GM12878 (cell line): Measurements from ENCODE around the gene TRIOBP. TPM values are rescaled to one million over a fixed set of nuclear protein-coding genes. Genes with fewer than 3 reads are reported as not detected.

Experiments used
- ATAC-seq: fragments of 200-7000 bp; cut with Tn5 transposase; 3 replicates; pipeline ENCODE4 v1.9.1; 2020; ENCODE audit warnings: mild to moderate bottlenecking, moderate library complexity
- BruUV-seq: library from RNA; stranded (reverse); fragments of 400-500 nt; replicated peaks from 2 replicates; lab custom pipeline; 2021; lab: Mats Ljungman, UMichigan
- CTCF ChIA-PET: fragments of 300-600 bp; sonication (Branson Sonifier 250); formaldehyde crosslinking; extraction: SDS; loops from one replicate; lab custom pipeline; 2021; ENCODE audit warnings: inconsistent platforms; lab: Yijun Ruan, JAX
- POLR2A ChIA-PET: fragments of 350-600 bp; formaldehyde crosslinking; extraction: SDS; loops from one replicate; lab custom pipeline; 2021; ENCODE audit warnings: inconsistent platforms; lab: Charles Lee
- RAD21 ChIA-PET: fragments of 300-600 bp; sonication (Branson Sonifier 250); formaldehyde crosslinking; loops from one replicate; lab custom pipeline; 2023; ENCODE audit warnings: antibody characterized with exemption; ENCODE audit not compliant: unreplicated experiment; lab: Charles Lee
- SMC1A ChIA-PET: fragments of 300-600 bp; sonication (Branson Sonifier 250); formaldehyde crosslinking; loops from one replicate; lab custom pipeline; 2023; ENCODE audit not compliant: unreplicated experiment, uncharacterized antibody; lab: Charles Lee
- DNase-seq: peaks from one replicate; pipeline ENCODE4 v3.0.0-alpha.2; 2011; ENCODE audit warnings: low read depth, low spot score
- FAIRE-seq: peaks from 3 replicates; lab custom pipeline; 2011; peaks lifted over from hg19 to GRCh38; lab: Jason Lieb, UNC
- H2AFZ ChIP-seq: 2 replicates; pipeline ENCODE4 v1.6.0; 2011; ENCODE audit warnings: low read depth, low read length, control low read depth; ENCODE audit not compliant: control insufficient read depth
- H3K27ac ChIP-seq: 2 replicates; pipeline ENCODE4 v1.5.1; 2011; ENCODE audit warnings: control low read depth; ENCODE audit not compliant: control insufficient read depth, insufficient read depth
- H3K27me3 ChIP-seq, 2 experiments: replicated peaks in 1 of 2; 2 replicates each; pipeline versions ENCODE4 v1.6.0 to v1.6.1; 2011; ENCODE audit warnings: low read length in 1 of 2; ENCODE audit not compliant: control insufficient read depth in 2 of 2, insufficient read depth in 2 of 2
- H3K36me3 ChIP-seq, 2 experiments: 2 replicates each; pipeline ENCODE4 v1.5.1; 2011; ENCODE audit warnings: low read length in 1 of 2; ENCODE audit not compliant: control insufficient read depth in 2 of 2, insufficient read depth in 2 of 2
- H3K4me1 ChIP-seq: 2 replicates; pipeline ENCODE4 v1.6.1; 2011; ENCODE audit warnings: mild to moderate bottlenecking, low read length, moderate library complexity, mixed read lengths; ENCODE audit not compliant: control insufficient read depth, insufficient read depth
- H3K4me2 ChIP-seq: 2 replicates; pipeline ENCODE4 v1.6.0; 2011; ENCODE audit warnings: control low read depth; ENCODE audit not compliant: control insufficient read depth, insufficient read depth
- H3K4me3 ChIP-seq: fragments of 200-600 bp; sonication (generic); 2 replicates; pipeline ENCODE4 v1.5.1; 2016
- H3K79me2 ChIP-seq: 2 replicates; pipeline ENCODE4 v1.6.0; 2011; ENCODE audit warnings: low read length; ENCODE audit not compliant: control insufficient read depth, insufficient read depth
- H3K9ac ChIP-seq: 2 replicates; pipeline ENCODE4 v1.8.0; 2011; ENCODE audit warnings: low read length, control low read depth, mixed read lengths; ENCODE audit not compliant: control insufficient read depth, insufficient read depth
- H3K9me3 ChIP-seq: replicated peaks from 3 replicates; pipeline ENCODE4 v1.5.1; 2011; ENCODE audit warnings: mild to moderate bottlenecking, low read length; ENCODE audit not compliant: control insufficient read depth, insufficient read depth
- H4K20me1 ChIP-seq: 2 replicates; pipeline ENCODE4 v1.6.0; 2011; ENCODE audit not compliant: control insufficient read depth, insufficient read depth
- KAT2A ChIP-seq: conservative IDR thresholded peaks from 2 replicates; pipeline ENCODE4 v1.6.1; 2011; ENCODE audit warnings: low read depth, low read length; ENCODE audit not compliant: control insufficient read depth
- NKRF ChIP-seq: fragments of 450-650 bp; conservative IDR thresholded peaks from 2 replicates; pipeline ENCODE4 v1.6.1; 2017; ENCODE audit warnings: mild to moderate bottlenecking, moderate library complexity
- YY1 ChIP-seq: IDR thresholded peaks from 2 replicates; pipeline ENCODE4 v1.6.1; 2011; ENCODE audit warnings: low read depth, mild to moderate bottlenecking, low read length
- WGBS: methylation state at CpG from one replicate; pipeline ENCODE4 v1.1.6; 2016; ENCODE audit warnings: low lambda C conversion rate; ENCODE audit not compliant: insufficient replicate concordance, insufficient coverage; ENCODE audit errors: missing lambda C conversion rate; 5-methylcytosine and 5-hydroxymethylcytosine counted together
- in situ Hi-C: fragments of 300-500 bp; cut with MboI; formaldehyde crosslinking; loops from 9 replicates; pipeline ENCODE4 v1.14.3; 2018; ENCODE audit warnings: mixed read lengths
- intact Hi-C: fragments of 100-400 bp; cut with micrococcal nuclease; formaldehyde crosslinking; loops from one replicate; pipeline ENCODE4 v1.14.2; 2022; ENCODE audit not compliant: unreplicated experiment
- polyA plus RNA-seq, 11 experiments: library from polyadenylated mRNA; depleted of rRNA in 4 of 11; unstranded in 6 of 11; stranded (reverse) in 5 of 11; fragments of >200 nt; fragmentation: Nextera tagmentation in 4 of 11; fragmentation: Illumina TruSeq in 1 of 11; extraction: Ambion mirVana in 4 of 11; extraction: Trizol in 1 of 11; gene quantifications; 1 replicate in 1 of 11; 2 replicates in 10 of 11; pipeline versions ENCODE4 v1.2.1 to v1.2.3, GENCODE V29; 2011 to 2016; ENCODE audit warnings: inconsistent platforms in 2 of 11, missing spikeins in 2 of 11, low read depth in 1 of 11
- total RNA-seq, 4 experiments: library from RNA; depleted of rRNA in 3 of 4; stranded (reverse); fragments of >200 nt in 3 of 4; fragmentation: Illumina TruSeq in 1 of 4; extraction: Trizol in 1 of 4; gene quantifications; 2 replicates each; pipeline versions ENCODE4 v1.2.1 to v1.2.3, GENCODE V29; 2013 to 2021

Gene TRIOBP
- total and polyA plus RNA-seq, 10 of the 15 experiments (the other 5 are each of a cell fraction or from before 2014, with no cell fraction given): 0.21 to 23.6 (median 11.9) TPM

- Histone ChIP-seq H3K27me3 (no peaks in the 10 kb centered on the region), H3K36me3 (peaks cover 2% of the 10 kb centered on the region in 2 experiments; a peak in 1 of 4 replicates), H3K27ac (no peak overlapping the region), H2AFZ (no peak overlapping the region), H3K9me3 (no peaks in the 10 kb centered on the region), H3K4me1 (peaks cover 23% of the 10 kb centered on the region), H3K9ac (no peak overlapping the region)
- no TSS peak for BruUV-seq
- intact Hi-C loops: loop anchor here (5.0 kb wide), 1 partner anchor 142 kb away; no protein-coding TSS in a partner anchor
- ChIA-PET CTCF (interaction anchor here (3.2 to 19.9 kb wide), 5 partner anchors 8 to 72 kb away, joined by 13 to 414 read pairs (median 178); partner anchors contain the start of genes GGA1, PDXP and SH3BP1), RAD21 (interaction anchor here (1.3 to 7.6 kb wide), 4 partner anchors 18 to 73 kb away, joined by 3 to 164 read pairs (median 46); partner anchors contain the start of genes PDXP and SH3BP1), POLR2A (interaction anchor here (1.1 to 14.0 kb wide), 3 partner anchors 19 to 72 kb away, joined by 6 to 209 read pairs (median 11); partner anchors contain the start of gene PDXP)
- no peak for ATAC-seq
- TF ChIP-seq YY1 (no peak), KAT2A (no peak), NKRF (no peak)
- TF ChIP-seq, all 136 proteins: peak for 0
- SMC1A ChIA-PET: interaction anchor here (0.7 to 10.9 kb wide), 5 partner anchors 19 to 72 kb away, joined by 3 to 157 read pairs (median 13); partner anchors contain the start of gene PDXP
- no peak for FAIRE-seq
- Histone ChIP-seq H3K4me2 (no peak overlapping the region), H3K79me2 (peaks cover 27% of the 10 kb centered on the region), H3K4me3 (no peak overlapping the region), H4K20me1 (no peaks in the 10 kb centered on the region)
- WGBS: 95% methylated on average over 8 of the region's 8 CpGs
- in situ Hi-C loops: loop anchor here (5.0 kb wide), 1 partner anchor 52 kb away; no protein-coding TSS in a partner anchor
- no peak for DNase-seq
Measured at GRCh38 chr22:37679670-37680069, 17.2 kb upstream of the TRIOBP start.
